ENCODE measurements around the gene CHAC2. TPM values are rescaled to one million over a fixed set of nuclear protein-coding genes. Genes with fewer than 3 reads are reported as not detected.

CHAC2 gene
- total and polyA plus RNA-seq, 12 donors = 0.85 to 18.6 (median 4.3) TPM

DNA sequence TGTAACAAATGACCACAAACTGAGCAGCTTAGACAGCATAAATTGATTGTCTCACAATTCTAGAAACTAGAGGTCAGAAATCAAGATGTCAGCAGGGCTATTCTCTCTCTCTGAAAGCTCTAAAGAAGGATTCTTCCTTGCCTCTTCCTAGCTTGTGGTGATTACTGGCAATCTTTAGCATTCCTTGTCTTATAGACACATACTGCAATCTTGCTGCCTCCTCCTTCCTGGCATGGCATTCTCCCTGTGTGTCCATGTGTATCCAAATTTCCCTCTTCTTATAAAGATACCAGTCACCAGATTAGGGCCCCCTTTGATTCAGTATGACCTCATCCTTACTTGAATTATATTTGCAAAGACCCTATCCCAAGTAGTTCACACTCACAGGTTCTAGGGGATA, 16.8 kb downstream of the CHAC2 start:
- TF ChIP-seq CTCF (IDR thresholded peaks at IDR 0.05) (no peak), POLR2A (IDR thresholded peaks at IDR 0.05) (no peak)
- DNase-seq = no peak
- Histone ChIP-seq H3K36me3 (replicated peaks in 1 of 2) (no peaks in the 10 kb centered on the region), H3K4me3 (no peak overlapping the region), H3K27ac (no peak overlapping the region), H3K27me3 (no peaks in the 10 kb centered on the region), H3K4me1 (replicated peaks in 1 of 2) (peaks cover 22 to 39% of the 10 kb centered on the region in 2 donors), H3K9me3 (replicated peaks in 1 of 3) (no peaks in the 10 kb centered on the region)
- intact Hi-C loops (cut with DNase I) = no loop called here

DNA sequence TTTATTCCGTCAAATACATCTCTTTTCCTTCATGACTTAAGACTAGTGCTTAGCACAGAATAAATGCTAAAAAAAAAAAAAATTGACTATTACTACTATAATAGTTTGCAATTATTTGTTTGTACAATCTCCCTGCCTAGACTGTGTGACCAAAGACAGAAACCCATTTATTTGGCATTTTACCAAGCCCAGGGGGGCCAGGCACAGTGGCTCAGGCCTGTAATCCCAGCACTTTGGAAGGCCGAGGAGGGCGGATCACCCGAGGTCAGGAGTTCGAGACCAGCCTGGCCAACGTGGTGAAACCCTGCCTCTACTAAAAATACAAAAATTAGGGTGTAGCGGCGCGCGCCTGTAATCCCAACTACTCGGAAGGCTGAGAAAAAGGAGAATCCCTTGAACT, 17.8 kb downstream of the CHAC2 start:
- Histone ChIP-seq H3K4me1 (replicated peaks in 1 of 2) (peaks cover 22 to 39% of the 10 kb centered on the region in 2 donors), H3K27me3 (no peaks in the 10 kb centered on the region), H3K27ac (no peak overlapping the region), H3K36me3 (replicated peaks in 1 of 2) (no peaks in the 10 kb centered on the region), H3K9me3 (replicated peaks in 1 of 3) (no peaks in the 10 kb centered on the region), H3K4me3 (peak overlapping the region in 1 of 4 donors; percentile 80)
- no peak for TF ChIP-seq CTCF (IDR thresholded peaks at IDR 0.05)
- TF ChIP-seq POLR2A (IDR thresholded peaks at IDR 0.05) = no peak
- WGBS, 4 donors = 52 to 59% (median 54%) methylated on average over 11 of the region's 11 CpGs
- intact Hi-C loops (cut with DNase I) = no loop called here
- no peak for DNase-seq

DNA sequence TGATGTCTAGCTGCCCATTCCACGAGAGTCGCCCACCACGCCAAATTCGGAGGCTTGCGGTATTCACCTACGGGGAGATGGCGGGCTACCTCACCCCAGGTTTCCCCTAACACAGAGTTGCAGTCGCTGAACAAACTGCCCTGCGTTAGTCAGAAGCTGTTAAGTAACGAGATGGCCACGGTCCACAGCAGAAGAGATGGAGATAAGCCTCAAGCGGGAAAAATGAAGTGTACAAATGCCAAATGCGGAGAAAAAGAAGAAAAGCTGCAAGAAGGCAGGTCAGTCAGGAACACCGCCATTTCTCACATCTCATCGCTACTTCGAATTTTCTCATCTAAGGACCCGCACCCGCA, 18.7 kb downstream of the CHAC2 start:
- intact Hi-C loops (cut with DNase I) = no loop called here

More for the DNA sequence above, 18.7 kb downstream of the CHAC2 start:
- no peak for TF ChIP-seq POLR2A (IDR thresholded peaks at IDR 0.05)
- TF ChIP-seq CTCF (IDR thresholded peaks at IDR 0.05) = no peak
- peaks cover 22 to 39% of the 10 kb centered on the region in 2 donors for H3K4me1 ChIP-seq (replicated peaks in 1 of 2)
- peak overlapping the region; percentile 50 to 90 (median 84) for H3K27ac ChIP-seq
- WGBS, 4 donors = 0 to 1% (median 0%) methylated on average over 18 of the region's 18 CpGs
- no peaks in the 10 kb centered on the region for H3K9me3 ChIP-seq (replicated peaks in 1 of 3)
- H3K4me3 ChIP-seq = peak overlapping the region; percentile 74 to 99 (median 82)
- DNase-seq = peak; percentile 39 to 75 (median 71)
- no peaks in the 10 kb centered on the region for H3K36me3 ChIP-seq (replicated peaks in 1 of 2)
- H3K27me3 ChIP-seq = no peaks in the 10 kb centered on the region
